Measurements from ENCODE around the gene ARID3B. TPM values are rescaled to one million over a fixed set of nuclear protein-coding genes. Genes with fewer than 3 reads are reported as not detected.

ARID3B gene
- total and polyA plus RNA-seq, 2 of the 13 experiments (the other 11 are each of a cell fraction or from before 2014, with no cell fraction given) = 5.3 to 12.8 TPM

- POLR2A ChIA-PET = no interaction called here
- H3K27me3 ChIP-seq (ENCODE audit: control insufficient read depth in 1 of 2, insufficient read depth in 2 of 2, low read length in 2 of 2) = no peaks in the 10 kb centered on the region
- H3K9me3 ChIP-seq (ENCODE audit: low read length) = no peaks in the 10 kb centered on the region
- no peak for FAIRE-seq
- intact Hi-C loops (cut with micrococcal nuclease; ENCODE audit: unreplicated experiment) (no loop called here), in situ Hi-C loops (cut with HindIII; ENCODE audit: extremely low pct_ligation_motif_present, low pct_unique_long_range_greater_than_20kb) (no loop called here)
- H3K9ac ChIP-seq (ENCODE audit: insufficient read depth, low read depth, low read length) = no peak overlapping the region
- 92% methylated on average over 2 of the region's 2 CpGs for WGBS (ENCODE audit: low lambda C conversion rate)
- H3K4me2 ChIP-seq (ENCODE audit: low read depth, low read length) = no peak overlapping the region
- no peak for DNase-seq (ENCODE audit: low spot score)
- H4K20me1 ChIP-seq (ENCODE audit: insufficient read depth, low read length) = 0 out of 2 replicates have a peak, but pooled peaks cover 2% of the 10 kb centered on the region
- CTCF ChIA-PET (ENCODE audit: low intra/inter-chr PET ratio, low total read pairs) = no interaction called here
- peaks cover 2% of the 10 kb centered on the region for H3K79me2 ChIP-seq (ENCODE audit: insufficient read depth, low read length)
- H3K4me1 ChIP-seq (ENCODE audit: insufficient read depth, low read length) = no peaks in the 10 kb centered on the region
- H3K4me3 ChIP-seq (replicated peaks in 1 of 3; ENCODE audit: insufficient read depth in 1 of 3, low read depth in 2 of 3, low read length in 3 of 3) = no peak overlapping the region
- no TSS peak for BruUV-seq (replicated peaks)
- peaks cover 17 to 71% of the 10 kb centered on the region in 2 experiments; a peak in 4 of 5 replicates for H3K36me3 ChIP-seq (replicated peaks in 1 of 2; ENCODE audit: control insufficient read depth in 1 of 2, insufficient read depth in 2 of 2, low read length in 2 of 2)
- ATAC-seq = no peak
- no peak overlapping the region for H2AFZ ChIP-seq (ENCODE audit: low read length)
- no peak overlapping the region for H3K27ac ChIP-seq (ENCODE audit: extremely low read length, insufficient read depth, low read length)
- TF ChIP-seq BCL3 (CRISPR knock-in tag; IDR thresholded peaks at IDR 0.05) (no peak), DZIP1 (CRISPR knock-in tag; IDR thresholded peaks at IDR 0.05) (no peak), RXRB (CRISPR knock-in tag; IDR thresholded peaks at IDR 0.05; ENCODE audit: borderline replicate concordance) (no peak), RERE (CRISPR knock-in tag; IDR thresholded peaks at IDR 0.05; ENCODE audit: low read depth) (no peak), TMF1 (CRISPR knock-in tag; IDR thresholded peaks at IDR 0.05; ENCODE audit: low read depth) (no peak), NFATC3 (CRISPR knock-in tag; IDR thresholded peaks at IDR 0.05) (no peak), ZFY (CRISPR knock-in tag; IDR thresholded peaks at IDR 0.05) (no peak), ZBTB42 (CRISPR knock-in tag; IDR thresholded peaks at IDR 0.05) (no peak), MEF2D (CRISPR knock-in tag; IDR thresholded peaks at IDR 0.05) (no peak), ZNF724P (CRISPR knock-in tag; IDR thresholded peaks at IDR 0.05; ENCODE audit: borderline replicate concordance) (no peak)
- TF ChIP-seq, protein P1, sequence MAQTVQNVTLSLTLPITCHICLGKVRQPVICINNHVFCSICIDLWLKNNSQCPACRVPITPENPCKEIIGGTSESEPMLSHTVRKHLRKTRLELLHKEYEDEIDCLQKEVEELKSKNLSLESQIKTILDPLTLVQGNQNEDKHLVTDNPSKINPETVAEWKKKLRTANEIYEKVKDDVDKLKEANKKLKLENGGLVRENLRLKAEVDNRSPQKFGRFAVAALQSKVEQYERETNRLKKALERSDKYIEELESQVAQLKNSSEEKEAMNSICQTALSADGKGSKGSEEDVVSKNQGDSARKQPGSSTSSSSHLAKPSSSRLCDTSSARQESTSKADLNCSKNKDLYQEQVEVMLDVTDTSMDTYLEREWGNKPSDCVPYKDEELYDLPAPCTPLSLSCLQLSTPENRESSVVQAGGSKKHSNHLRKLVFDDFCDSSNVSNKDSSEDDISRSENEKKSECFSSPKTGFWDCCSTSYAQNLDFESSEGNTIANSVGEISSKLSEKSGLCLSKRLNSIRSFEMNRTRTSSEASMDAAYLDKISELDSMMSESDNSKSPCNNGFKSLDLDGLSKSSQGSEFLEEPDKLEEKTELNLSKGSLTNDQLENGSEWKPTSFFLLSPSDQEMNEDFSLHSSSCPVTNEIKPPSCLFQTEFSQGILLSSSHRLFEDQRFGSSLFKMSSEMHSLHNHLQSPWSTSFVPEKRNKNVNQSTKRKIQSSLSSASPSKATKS (CRISPR knock-in tag; IDR thresholded peaks at IDR 0.05) = no peak
- TF ChIP-seq, protein P2, sequence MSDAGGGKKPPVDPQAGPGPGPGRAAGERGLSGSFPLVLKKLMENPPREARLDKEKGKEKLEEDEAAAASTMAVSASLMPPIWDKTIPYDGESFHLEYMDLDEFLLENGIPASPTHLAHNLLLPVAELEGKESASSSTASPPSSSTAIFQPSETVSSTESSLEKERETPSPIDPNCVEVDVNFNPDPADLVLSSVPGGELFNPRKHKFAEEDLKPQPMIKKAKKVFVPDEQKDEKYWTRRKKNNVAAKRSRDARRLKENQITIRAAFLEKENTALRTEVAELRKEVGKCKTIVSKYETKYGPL (CRISPR knock-in tag; IDR thresholded peaks at IDR 0.05) = no peak
These were observed 102.7 kb downstream of the ARID3B start for GRCh38 chr15:74643665-74644204.

All from HepG2 (cell line).